GM18498 (cell line): ENCODE results near the gene HELQ.
"Not testable (repeated sequence)": the region's sequence is repeated elsewhere in the genome, so short reads cannot be mapped to it uniquely, and the experiment has no call there.

Source experiments
- ATAC-seq: cut with Tn5 transposase; IDR thresholded peaks from one replicate; pipeline ENCODE4 v1.9.1; 2021; ENCODE audit warnings: mild to moderate bottlenecking, moderate library complexity; ENCODE audit not compliant: unreplicated experiment

Gene HELQ

DNA sequence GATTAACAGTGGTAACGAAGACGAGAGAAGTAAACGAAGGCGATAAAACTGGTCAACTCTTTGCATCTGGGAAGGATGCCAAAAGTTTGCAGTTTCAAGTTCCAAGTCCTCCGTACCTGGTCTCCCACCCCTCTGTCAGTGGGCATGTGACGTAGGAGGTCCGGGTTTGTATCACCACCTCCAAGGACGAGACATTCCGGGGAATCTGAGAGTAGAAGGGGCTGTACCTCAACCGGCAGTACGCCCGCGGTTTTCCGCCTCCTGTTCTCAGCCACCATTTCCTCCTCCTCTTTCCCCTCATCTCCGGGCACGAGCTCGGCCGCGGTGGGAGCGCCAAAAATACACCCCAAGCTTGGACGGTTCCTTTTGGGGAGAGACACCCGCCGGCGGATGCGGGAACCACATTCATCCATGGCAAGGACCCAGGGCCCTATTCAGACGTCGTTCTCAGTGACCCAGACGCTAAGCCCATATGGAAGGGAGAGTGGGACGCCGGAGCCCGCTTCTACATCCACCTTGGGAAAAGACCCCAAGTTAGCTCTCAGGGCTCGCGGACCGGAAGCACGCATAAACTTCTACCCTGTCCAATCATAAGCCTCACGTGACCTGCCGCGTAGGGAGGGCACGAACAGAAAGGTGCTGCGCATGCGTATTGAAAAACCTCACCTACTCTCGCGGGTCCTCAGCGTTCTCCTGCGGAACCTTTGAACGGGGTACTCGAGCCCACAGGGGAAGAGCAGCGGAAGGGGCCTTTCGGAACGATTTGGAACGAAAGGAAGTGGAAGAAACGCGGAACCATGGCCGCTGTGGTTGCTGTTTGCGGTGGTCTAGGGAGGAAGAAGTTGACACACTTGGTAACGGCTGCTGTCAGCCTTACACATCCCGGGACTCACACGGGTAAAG, at the start of gene HELQ, which contains the start of gene MRPS18C:
TSS of gene HELQ (minus strand) at position 543 of the 903 bp plus-strand sequence. CDS start at position 413, 130 bp downstream.
TSS of gene MRPS18C (plus strand) at position 778 of the 903 bp plus-strand sequence. CDS start at position 798, 20 bp downstream.
- ATAC-seq = peak; percentile 93

DNA sequence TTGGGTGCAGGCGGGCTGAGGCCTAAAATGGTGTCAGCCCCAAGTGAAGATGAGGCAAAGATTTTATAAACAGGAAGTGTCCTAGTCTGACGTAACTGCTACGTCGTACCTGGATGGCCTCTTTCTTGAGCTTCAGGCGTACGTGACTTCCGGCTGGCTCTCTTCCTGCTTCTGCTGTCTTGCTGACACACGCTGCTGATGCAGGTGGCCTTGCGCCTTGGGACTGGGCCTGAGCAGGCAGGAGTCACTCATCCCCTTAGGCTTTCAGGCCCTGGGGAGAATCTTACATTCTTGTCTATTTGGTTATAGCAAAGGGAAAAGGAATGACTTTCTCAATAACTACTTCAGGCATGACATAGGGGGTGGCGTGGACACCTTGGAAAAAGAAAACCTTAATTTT, 49.4 kb upstream of the HELQ start:
- no peak for ATAC-seq

DNA sequence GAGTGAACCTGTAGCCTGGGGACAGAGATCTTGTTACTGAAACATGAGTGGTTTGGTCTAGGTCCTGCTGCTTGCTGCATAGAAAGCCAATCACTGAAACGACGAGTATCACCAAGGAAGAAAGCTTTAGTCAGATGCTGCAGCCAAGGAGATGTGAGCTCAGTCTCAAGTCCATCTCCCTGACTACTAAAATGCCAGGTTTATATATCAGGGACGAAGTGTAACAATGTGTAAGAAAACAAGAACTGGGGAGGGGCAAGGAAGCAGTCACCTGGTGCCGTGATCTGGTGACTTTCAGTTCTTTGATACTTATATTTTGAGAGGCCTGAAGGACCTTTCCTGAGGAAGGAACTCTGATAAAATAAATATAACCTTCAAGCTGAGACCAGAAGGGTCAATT, 48.9 kb upstream of the HELQ start:
- ATAC-seq = no peak

GRCh38 chr4:83503974-83504373, 48.4 kb upstream of the HELQ start:
- ATAC-seq = no peak

DNA sequence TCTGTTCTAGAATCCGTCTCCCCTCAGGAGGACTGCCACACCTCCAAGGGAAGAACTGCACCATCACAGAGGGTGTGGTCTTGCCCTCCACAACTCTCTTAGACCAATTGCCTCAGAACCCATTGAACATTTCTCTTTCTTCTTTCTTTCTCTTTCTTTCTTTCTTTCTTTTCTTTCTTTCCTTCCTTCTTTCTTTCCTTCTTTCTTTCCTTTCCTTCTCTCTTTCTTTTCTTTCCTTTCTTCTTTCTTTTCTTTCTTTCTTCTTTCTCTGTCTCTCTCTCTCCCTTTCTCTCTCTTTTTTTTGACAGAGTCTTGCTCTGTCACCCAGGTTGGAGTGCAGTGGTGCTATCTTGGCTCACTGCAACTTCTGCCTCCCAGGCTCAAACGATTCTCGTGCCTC, 46.0 kb upstream of the HELQ start:
- not testable (repeated sequence) for ATAC-seq

- ATAC-seq = no peak
Measured at GRCh38 chr4:83498187-83498586, 42.6 kb upstream of the HELQ start.

DNA sequence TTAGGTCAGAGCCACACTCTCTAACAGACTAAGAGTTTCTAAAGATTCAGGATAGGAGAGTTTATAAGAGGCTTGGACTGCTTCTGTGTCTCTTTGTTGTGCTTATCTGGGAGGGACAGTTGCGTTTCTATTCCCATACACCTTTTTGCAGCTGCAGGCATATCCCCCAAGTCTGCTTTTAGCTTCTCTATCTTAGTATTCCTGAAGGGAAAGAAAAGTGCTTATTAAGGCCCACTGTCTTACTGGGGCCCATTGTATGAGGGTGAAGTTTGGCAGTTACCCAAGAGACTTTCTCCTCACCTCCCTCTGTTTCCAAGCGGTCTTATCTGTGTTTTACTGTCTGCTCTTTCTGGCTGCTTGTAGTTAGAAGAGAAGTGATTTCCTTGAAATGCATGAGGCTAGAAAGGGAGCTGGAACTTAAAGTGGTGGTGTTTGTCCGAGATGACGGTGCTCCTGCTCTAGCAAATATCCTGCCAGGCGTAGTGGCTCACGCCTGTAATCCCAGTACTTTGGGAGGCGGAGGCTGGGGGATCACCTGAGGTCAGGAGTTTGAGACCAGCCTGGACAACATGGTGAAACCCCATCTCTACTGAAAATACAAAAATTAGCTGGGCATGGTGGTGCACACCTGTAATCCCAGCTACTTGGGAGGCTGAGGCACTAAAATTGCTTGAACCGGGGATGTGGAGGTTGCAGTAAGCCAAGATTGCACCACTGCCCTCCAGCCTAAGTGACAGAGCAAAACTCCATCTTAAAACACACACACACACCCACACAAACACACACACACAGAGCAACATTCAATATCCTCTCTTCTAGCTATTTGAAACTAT, 40.7 kb upstream of the HELQ start:
- not testable (repeated sequence) for ATAC-seq

- ATAC-seq = peak; percentile 83
Measured at GRCh38 chr4:83490876-83491450, 35.3 kb upstream of the HELQ start.

DNA sequence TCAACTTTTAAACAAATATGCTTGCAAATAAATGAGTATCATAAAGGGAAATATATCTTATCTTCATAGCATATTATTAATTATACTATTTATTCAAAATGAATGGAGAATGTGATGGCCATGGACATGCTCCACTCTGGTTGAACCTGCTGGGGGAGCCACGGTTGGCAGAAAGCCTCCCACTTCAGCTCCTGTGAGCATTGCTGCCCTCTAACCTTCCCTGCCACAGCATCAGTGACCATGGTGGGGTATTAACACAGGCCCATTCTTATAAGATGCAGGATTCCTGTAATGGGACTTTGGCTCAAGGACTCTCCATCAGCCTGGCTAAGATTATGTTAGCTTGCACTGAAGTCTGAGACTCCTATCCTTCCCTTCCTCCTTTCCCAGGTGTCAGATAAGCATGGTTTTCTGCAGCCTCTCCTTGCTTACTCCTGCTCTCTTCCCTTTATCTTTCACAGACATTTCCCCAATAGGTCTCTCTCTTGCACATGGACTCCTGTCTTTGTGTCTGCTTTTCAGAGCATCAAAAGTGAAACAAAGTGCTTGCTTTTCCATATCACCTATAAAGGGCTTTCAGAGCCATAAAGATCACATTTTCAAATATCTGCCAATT, 34.2 kb upstream of the HELQ start:
- no peak for ATAC-seq

DNA sequence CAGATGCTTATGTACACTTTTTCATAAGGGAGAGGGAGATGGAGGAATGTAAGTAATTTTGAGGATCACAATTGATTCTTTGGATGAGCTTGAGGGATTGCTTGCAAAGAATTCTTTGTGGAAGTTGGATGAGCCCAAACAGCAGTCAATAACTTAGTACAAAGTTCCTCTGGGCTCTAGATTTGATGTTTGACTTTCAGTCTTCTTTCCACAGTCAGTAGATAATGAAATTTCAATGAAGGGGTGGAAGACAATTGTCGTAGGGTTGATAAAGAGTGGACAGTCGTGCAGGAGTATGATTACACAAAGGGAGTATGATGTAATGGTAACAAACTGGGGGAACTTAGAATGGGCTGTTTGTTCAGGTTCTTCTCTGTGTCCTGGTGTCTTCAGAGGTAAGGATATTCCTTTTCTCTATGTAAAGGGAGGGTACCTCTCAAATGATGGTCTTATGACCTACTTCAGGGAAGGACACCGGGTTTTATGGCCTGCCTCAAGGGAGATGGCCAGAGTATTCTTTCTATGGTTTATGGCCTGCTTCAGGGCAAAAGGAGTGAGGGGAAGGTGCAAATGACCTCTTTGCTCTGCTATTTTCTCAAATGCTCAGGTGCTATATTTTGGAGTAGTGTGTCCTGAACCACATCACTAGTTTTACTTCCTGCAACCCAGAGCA, 31.0 kb upstream of the HELQ start:
- no peak for ATAC-seq

- ATAC-seq = peak; percentile 97
Measured at GRCh38 chr4:83484500-83485461, 29.2 kb upstream of the HELQ start, which contains the start of gene ABRAXAS1. TSS of gene ABRAXAS1 (minus strand) at chr4:83485100. CDS start at chr4:83485072, 28 bp downstream.

GRCh38 chr4:83473966-83474365, 18.3 kb upstream of the HELQ start:
- ATAC-seq = no peak

GRCh38 chr4:83473423-83473822, 17.8 kb upstream of the HELQ start:
- ATAC-seq = no peak

DNA sequence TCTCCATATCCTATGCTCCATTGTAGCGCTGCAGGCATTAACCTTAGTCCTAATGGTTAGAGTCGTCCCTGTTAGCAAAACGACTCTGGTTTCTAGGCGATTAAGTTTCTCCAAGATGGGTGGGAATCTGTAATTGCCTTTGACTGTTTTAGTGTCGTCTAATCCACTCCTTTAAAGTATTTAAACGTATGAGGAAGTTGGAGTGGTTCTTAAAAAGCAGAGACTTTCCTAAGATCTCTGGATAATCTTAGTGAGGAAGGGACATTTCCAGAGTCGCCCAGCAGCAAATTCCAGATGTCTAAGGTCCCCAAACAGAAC, 520 bp upstream of the HELQ start:
- no peak for ATAC-seq

GRCh38 chr4:83454686-83455085, 937 bp downstream of the HELQ start:
- ATAC-seq = no peak

DNA sequence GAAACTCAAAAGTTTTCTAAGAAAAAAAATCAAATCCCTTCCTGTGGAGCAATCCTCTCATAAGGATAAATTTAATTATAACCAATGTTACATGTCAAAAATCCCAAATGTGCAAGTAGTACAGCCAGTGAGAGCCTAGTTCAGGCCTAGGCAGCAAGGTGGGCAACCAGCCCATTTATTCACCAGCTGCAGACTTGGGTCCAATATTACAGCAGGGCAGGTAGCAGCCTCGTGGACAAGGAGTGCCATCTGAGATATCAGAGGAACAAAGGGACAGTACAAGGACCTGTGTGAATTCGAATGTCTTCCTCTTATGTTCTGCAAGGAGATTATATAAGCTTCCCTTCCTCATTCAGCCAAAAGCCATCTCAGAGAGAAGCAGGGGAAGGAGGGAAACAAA, 6.6 kb downstream of the HELQ start:
- ATAC-seq = no peak

- no peak for ATAC-seq
Measured at GRCh38 chr4:83440899-83441298, 14.7 kb downstream of the HELQ start.

DNA sequence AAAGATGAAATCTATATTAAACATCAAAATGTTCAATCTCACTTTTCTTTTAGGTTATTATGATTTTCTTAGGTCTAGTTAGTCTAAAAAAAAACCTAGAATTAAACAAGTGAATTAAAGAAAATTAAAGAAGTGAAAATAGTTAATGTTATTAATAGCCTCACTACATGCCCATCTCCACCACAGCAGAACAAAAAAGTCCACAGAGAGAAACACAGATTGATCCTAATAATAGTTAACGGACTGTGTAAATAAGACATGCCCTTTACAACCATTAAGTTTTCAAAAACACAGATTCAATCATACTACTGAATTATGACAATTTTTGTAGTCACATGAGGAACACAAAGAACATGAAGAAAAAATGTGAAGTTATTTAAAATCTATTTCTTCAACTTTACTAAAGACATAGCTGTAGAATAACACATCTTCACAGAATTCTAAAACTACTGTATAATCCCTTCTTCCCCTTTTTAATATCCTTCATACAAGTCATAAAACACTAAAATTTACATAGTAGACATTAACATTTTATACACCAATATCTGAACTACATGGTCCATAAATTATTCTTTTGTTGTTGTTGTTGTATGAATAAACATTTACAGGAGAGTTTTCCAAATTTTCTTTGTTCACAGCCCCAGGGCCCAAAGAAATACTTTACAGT, 15.3 kb downstream of the HELQ start:
- ATAC-seq = no peak

DNA sequence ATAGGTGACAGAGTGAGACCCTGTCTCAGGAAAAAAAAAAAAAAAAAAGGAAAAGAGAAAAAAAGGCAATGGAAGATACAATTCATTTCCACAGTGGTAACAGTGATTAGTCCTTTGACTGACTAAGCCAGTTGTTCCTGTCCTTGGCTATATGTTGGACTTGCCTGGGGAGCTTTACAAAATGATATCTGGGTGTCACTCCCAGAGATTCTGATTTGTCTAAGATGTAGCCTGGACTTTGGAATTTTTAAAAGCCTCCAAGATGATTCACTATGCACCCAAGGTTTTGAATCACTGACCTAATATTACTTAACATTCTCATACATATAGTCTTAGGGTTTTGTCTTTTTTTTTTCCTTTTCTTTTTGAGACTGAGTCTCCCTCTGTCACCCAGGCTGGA, 16.9 kb downstream of the HELQ start:
- ATAC-seq = no peak
